Measurements from ENCODE around the gene NKAP.
A peak's percentile ranks its signal among the peaks of the same experiment; 100 is the strongest.

The NKAP gene

DNA sequence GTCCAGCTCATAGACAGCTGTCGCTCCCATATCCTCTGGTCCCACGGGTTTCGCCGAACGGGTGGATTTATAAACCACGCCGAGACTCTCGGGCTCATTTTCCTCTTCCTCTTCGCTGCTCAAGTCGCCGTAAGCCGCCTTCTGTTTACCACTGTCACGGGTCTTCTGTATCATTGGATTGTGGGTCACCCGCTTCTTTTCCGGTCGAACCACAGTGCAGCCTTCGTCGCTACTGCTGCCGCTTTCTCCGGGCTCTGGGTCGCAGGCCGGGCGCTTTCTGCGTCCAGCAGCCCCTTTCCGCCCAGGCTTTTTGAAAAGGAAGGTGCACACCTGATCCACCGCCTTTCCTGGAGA is 72.3 kb downstream of the NKAP start:
- peak overlapping the region; percentile 78 for H3K4me3 ChIP-seq (ENCODE audit: low read depth, low read length)
- no peak for DNase-seq (ENCODE audit: low read depth)
- TF ChIP-seq, protein P1, sequence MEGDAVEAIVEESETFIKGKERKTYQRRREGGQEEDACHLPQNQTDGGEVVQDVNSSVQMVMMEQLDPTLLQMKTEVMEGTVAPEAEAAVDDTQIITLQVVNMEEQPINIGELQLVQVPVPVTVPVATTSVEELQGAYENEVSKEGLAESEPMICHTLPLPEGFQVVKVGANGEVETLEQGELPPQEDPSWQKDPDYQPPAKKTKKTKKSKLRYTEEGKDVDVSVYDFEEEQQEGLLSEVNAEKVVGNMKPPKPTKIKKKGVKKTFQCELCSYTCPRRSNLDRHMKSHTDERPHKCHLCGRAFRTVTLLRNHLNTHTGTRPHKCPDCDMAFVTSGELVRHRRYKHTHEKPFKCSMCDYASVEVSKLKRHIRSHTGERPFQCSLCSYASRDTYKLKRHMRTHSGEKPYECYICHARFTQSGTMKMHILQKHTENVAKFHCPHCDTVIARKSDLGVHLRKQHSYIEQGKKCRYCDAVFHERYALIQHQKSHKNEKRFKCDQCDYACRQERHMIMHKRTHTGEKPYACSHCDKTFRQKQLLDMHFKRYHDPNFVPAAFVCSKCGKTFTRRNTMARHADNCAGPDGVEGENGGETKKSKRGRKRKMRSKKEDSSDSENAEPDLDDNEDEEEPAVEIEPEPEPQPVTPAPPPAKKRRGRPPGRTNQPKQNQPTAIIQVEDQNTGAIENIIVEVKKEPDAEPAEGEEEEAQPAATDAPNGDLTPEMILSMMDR (conservative IDR thresholded peaks at IDR 0.05; ENCODE audit: low read depth, low read length), result no peak

Data from choroid plexus epithelial cell (primary cell).